ENCODE measurements around the gene CPTP.
A peak's percentile ranks its signal among the peaks of the same experiment; 100 is the strongest.

The CPTP gene

GRCh38 chr1:1320666-1321448 lies 3.7 kb upstream of the CPTP start:
- Histone ChIP-seq H3F3A (ENCODE audit: low read depth) (no peaks in the 10 kb centered on the region), H3K9ac (ENCODE audit: low read depth, low read length, poor library complexity, severe bottlenecking) (peak overlapping the region; percentile 12), H4K20me1 (ENCODE audit: insufficient read depth, low read length, poor library complexity, severe bottlenecking) (peaks cover 56% of the 10 kb centered on the region), H3K9me3 (ENCODE audit: insufficient read depth, low read depth, low read length) (no peaks in the 10 kb centered on the region), H3K9me2 (replicated peaks; ENCODE audit: low read depth, low read length) (no peaks in the 10 kb centered on the region), H2AFZ (ENCODE audit: low read length) (no peak overlapping the region), H3K27me3 (ENCODE audit: insufficient read depth, low read length, poor library complexity, severe bottlenecking) (no peaks in the 10 kb centered on the region), H3K4me1 (ENCODE audit: insufficient read depth, low read length, poor library complexity, severe bottlenecking) (peaks cover 31% of the 10 kb centered on the region), H3K79me2 (ENCODE audit: insufficient read depth, low read length) (peaks cover 65% of the 10 kb centered on the region), H3K4me3 (ENCODE audit: low read length, poor library complexity, severe bottlenecking) (no peak overlapping the region), H3K36me3 (ENCODE audit: insufficient read depth, low read length) (no peaks in the 10 kb centered on the region; the same call in 1 of the 2 replicates), H3K4me2 (ENCODE audit: low read depth, low read length, poor library complexity, severe bottlenecking) (peak overlapping the region; percentile 37)
- TF ChIP-seq, protein P1, sequence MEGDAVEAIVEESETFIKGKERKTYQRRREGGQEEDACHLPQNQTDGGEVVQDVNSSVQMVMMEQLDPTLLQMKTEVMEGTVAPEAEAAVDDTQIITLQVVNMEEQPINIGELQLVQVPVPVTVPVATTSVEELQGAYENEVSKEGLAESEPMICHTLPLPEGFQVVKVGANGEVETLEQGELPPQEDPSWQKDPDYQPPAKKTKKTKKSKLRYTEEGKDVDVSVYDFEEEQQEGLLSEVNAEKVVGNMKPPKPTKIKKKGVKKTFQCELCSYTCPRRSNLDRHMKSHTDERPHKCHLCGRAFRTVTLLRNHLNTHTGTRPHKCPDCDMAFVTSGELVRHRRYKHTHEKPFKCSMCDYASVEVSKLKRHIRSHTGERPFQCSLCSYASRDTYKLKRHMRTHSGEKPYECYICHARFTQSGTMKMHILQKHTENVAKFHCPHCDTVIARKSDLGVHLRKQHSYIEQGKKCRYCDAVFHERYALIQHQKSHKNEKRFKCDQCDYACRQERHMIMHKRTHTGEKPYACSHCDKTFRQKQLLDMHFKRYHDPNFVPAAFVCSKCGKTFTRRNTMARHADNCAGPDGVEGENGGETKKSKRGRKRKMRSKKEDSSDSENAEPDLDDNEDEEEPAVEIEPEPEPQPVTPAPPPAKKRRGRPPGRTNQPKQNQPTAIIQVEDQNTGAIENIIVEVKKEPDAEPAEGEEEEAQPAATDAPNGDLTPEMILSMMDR (conservative IDR thresholded peaks at IDR 0.05; ENCODE audit: low read length), result no peak
- no peak for TF ChIP-seq EZH2phosphoT487 (IDR thresholded peaks at IDR 0.05; ENCODE audit: borderline replicate concordance)

GRCh38 chr1:1321477-1321876 lies 3.1 kb upstream of the CPTP start:
- H4K20me1 ChIP-seq (ENCODE audit: insufficient read depth, low read length, poor library complexity, severe bottlenecking), result peaks cover 62% of the 10 kb centered on the region
- peak overlapping the region; percentile 20 for H3K4me3 ChIP-seq (ENCODE audit: low read length, poor library complexity, severe bottlenecking)
- peak overlapping the region; percentile 37 for H3K4me2 ChIP-seq (ENCODE audit: low read depth, low read length, poor library complexity, severe bottlenecking)

GRCh38 chr1:1322418-1322817 lies 2.2 kb upstream of the CPTP start:
- no peak overlapping the region for H2AFZ ChIP-seq (ENCODE audit: low read length)
- H4K20me1 ChIP-seq (ENCODE audit: insufficient read depth, low read length, poor library complexity, severe bottlenecking), result peaks cover 65% of the 10 kb centered on the region
- no peaks in the 10 kb centered on the region; the same call in 1 of the 2 replicates for H3K36me3 ChIP-seq (ENCODE audit: insufficient read depth, low read length)
- no peak overlapping the region for H3K9ac ChIP-seq (ENCODE audit: low read depth, low read length, poor library complexity, severe bottlenecking)
- no peaks in the 10 kb centered on the region for H3K27me3 ChIP-seq (ENCODE audit: insufficient read depth, low read length, poor library complexity, severe bottlenecking)
- peak overlapping the region; percentile 85 for H3K4me2 ChIP-seq (ENCODE audit: low read depth, low read length, poor library complexity, severe bottlenecking)
- peaks cover 73% of the 10 kb centered on the region for H3K79me2 ChIP-seq (ENCODE audit: insufficient read depth, low read length)
- no peaks in the 10 kb centered on the region for H3F3A ChIP-seq (ENCODE audit: low read depth)
- H3K9me3 ChIP-seq (ENCODE audit: insufficient read depth, low read depth, low read length), result no peaks in the 10 kb centered on the region
- no peaks in the 10 kb centered on the region for H3K9me2 ChIP-seq (replicated peaks; ENCODE audit: low read depth, low read length)
- no peak for TF ChIP-seq EZH2phosphoT487 (IDR thresholded peaks at IDR 0.05; ENCODE audit: borderline replicate concordance)
- TF ChIP-seq, protein P1 (conservative IDR thresholded peaks at IDR 0.05; ENCODE audit: low read length), result no peak
- H3K4me3 ChIP-seq (ENCODE audit: low read length, poor library complexity, severe bottlenecking), result peak overlapping the region; percentile 67
- H3K4me1 ChIP-seq (ENCODE audit: insufficient read depth, low read length, poor library complexity, severe bottlenecking), result peaks cover 38% of the 10 kb centered on the region

More at GRCh38 chr1:1321477-1321876, 3.1 kb upstream of the CPTP start:
- Histone ChIP-seq H3K4me1 (ENCODE audit: insufficient read depth, low read length, poor library complexity, severe bottlenecking) (peaks cover 37% of the 10 kb centered on the region), H2AFZ (ENCODE audit: low read length) (no peak overlapping the region), H3F3A (ENCODE audit: low read depth) (no peaks in the 10 kb centered on the region), H3K9ac (ENCODE audit: low read depth, low read length, poor library complexity, severe bottlenecking) (peak overlapping the region; percentile 12), H3K27me3 (ENCODE audit: insufficient read depth, low read length, poor library complexity, severe bottlenecking) (no peaks in the 10 kb centered on the region), H3K9me2 (replicated peaks; ENCODE audit: low read depth, low read length) (no peaks in the 10 kb centered on the region), H3K9me3 (ENCODE audit: insufficient read depth, low read depth, low read length) (no peaks in the 10 kb centered on the region), H3K36me3 (ENCODE audit: insufficient read depth, low read length) (no peaks in the 10 kb centered on the region; the same call in 1 of the 2 replicates), H3K79me2 (ENCODE audit: insufficient read depth, low read length) (peaks cover 71% of the 10 kb centered on the region)
- no peak for TF ChIP-seq EZH2phosphoT487 (IDR thresholded peaks at IDR 0.05; ENCODE audit: borderline replicate concordance)
